GM21526 (cell line): ENCODE results near the gene ACTRT2.

Experiments
- ATAC-seq: cut with Tn5 transposase; IDR thresholded peaks from one replicate; pipeline ENCODE4 v1.9.1; 2021; ENCODE audit warnings: moderate library complexity; ENCODE audit not compliant: unreplicated experiment, low FRiP score

Gene ACTRT2

GRCh38 chr1:3001471-3002348, 19.6 kb upstream of the ACTRT2 start:
- ATAC-seq, result no peak

GRCh38 chr1:3002349-3003038, 18.8 kb upstream of the ACTRT2 start:
- ATAC-seq, result no peak

- ATAC-seq, result no peak
These were observed 18.0 kb upstream of the ACTRT2 start for GRCh38 chr1:3003039-3003940.

GRCh38 chr1:3003941-3004270, 17.4 kb upstream of the ACTRT2 start:
- no peak for ATAC-seq

- ATAC-seq, result no peak
These were observed 16.7 kb upstream of the ACTRT2 start for GRCh38 chr1:3004285-3005205.

GRCh38 chr1:3005771-3006170, 15.5 kb upstream of the ACTRT2 start:
- no peak for ATAC-seq

GRCh38 chr1:3007298-3008147, 13.7 kb upstream of the ACTRT2 start:
- no peak for ATAC-seq

- no peak for ATAC-seq
These were observed 12.2 kb upstream of the ACTRT2 start for GRCh38 chr1:3009021-3009420.

GRCh38 chr1:3009556-3009955, 11.7 kb upstream of the ACTRT2 start:
- no peak for ATAC-seq

- ATAC-seq, result no peak
These were observed 10.1 kb upstream of the ACTRT2 start for GRCh38 chr1:3011127-3011526.

- no peak for ATAC-seq
These were observed 9.4 kb upstream of the ACTRT2 start for GRCh38 chr1:3011631-3012455.

GRCh38 chr1:3012456-3013291, 8.6 kb upstream of the ACTRT2 start:
- ATAC-seq, result no peak

GRCh38 chr1:3013371-3014049, 7.8 kb upstream of the ACTRT2 start:
- ATAC-seq, result no peak

- no peak for ATAC-seq
These were observed 7.2 kb upstream of the ACTRT2 start for GRCh38 chr1:3014050-3014440.

GRCh38 chr1:3014443-3015268, 6.6 kb upstream of the ACTRT2 start:
- no peak for ATAC-seq

- ATAC-seq, result no peak
These were observed 6.0 kb upstream of the ACTRT2 start for GRCh38 chr1:3015269-3015635.
